ENCODE results near the gene DNAJB13.

The DNAJB13 gene

DNA sequence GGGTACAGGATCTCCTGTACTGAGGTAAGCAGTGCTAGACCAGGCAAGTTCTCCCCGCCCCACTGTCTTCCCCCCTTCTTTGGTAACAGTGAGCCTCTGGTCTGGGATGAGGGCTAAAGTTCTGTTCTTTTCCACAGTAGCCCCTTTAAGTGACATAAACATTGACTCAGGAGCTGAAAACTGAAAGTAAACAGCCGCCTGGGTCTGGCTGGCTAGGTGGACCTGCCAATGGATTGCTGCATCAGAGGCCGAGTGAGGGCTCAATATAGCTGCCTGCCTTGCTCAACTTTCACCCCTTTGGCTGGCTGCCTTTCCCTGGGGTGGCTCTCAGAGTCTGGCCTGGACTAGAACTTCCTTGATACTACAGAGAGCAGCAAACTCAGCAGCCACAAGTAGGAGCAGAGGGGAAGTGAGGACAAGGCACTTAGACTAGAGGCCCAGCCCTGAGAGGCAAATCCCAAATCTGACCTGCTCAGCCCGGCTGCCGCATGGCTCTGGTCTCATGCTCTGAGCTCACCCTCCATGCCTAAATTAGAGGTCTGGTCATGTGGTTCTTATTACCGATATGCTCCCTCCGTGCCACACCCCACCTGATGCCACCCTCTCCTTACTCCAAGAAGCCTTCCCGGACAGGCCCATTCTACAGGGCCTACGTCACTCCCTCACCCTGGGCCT, 67.6 kb downstream of the DNAJB13 start:
- no peak for FAIRE-seq

DNA sequence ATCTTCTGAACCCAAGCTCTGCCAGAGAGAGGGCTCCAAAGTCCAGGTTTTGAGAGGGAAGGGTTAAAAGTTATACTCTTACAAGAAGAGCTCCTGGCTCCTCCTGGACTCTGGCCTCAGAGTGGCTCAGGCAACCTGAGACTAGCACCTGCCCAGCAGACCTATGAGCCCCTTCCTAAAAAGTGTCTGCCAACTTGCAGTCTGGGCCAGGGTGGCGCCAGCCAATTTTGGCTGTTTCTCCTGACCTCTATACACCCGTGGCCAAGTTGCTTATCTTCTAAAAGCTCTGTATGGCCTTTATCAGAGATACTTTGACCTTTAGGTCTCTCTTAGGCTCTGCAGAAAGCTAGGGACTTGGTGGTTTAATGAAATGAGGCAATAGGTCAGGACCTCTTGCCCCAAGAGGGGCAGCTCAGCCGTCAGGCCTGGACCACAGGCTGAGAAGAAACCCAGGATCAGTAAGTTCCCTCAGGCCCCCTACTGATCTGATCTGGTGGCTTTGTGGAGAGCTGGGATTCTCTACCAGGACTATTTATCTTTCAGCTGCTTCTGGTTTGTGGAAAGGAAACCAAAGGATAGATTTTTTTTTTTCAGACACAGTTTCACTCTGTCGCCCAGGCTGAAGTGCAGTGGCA, 68.4 kb downstream of the DNAJB13 start:
- no peak for FAIRE-seq

DNA sequence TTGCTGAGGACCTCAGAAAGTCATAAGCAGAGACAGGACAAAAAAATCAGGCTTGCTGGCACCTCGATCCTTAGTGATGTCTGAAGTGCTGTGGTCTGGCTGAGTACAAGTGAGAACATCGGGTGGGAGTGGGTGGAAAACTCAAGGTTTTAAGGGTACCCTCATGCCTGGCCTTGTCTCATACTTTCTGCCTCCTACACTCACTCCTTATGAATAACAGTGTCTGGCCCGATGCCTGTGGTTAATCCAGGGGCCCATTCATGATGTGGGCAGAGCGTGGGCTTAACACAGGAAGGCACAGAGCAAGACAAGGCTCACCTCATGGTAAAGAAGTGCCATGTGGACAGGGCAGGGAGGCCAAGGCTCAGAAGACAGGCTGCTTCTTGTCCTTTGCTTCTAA, 69.0 kb downstream of the DNAJB13 start:
- FAIRE-seq, result no peak
